ENCODE measurements around the gene CMA1.

- TF ChIP-seq CTCF (IDR thresholded peaks at IDR 0.05) (no peak), POLR2A (IDR thresholded peaks at IDR 0.05) (no peak)
Measured at GRCh38 chr14:24556756-24557155, 48.7 kb upstream of the CMA1 start.
